Spleen (tissue), 7 donors: ENCODE measurements around the gene FAM72D.
"Not testable (repeated sequence)": the region's sequence is repeated elsewhere in the genome, so short reads cannot be mapped to it uniquely, and the experiment has no call there.

Source experiments
- CTCF ChIP-seq, 11 experiments: fragments of 200-600 bp in 7 of 11; fragments of 450-650 bp in 4 of 11; sonication (generic) in 4 of 11; IDR thresholded peaks in 8 of 11; conservative IDR thresholded peaks in 3 of 11; 1 replicate in 7 of 11; 2 replicates in 4 of 11; pipeline versions ENCODE4 v1.4.0 to v1.8.0; 2016 to 2021; ENCODE audit warnings: antibody characterized with exemption in 11 of 11, inconsistent platforms in 4 of 11, mild to moderate bottlenecking in 1 of 11
- POLR2A ChIP-seq, 3 donors: fragments of 450-650 bp; IDR thresholded peaks; one replicate each; pipeline ENCODE4 v1.5.1; 2017; ENCODE audit warnings: antibody characterized with exemption in 3 of 3, mild to moderate bottlenecking in 1 of 3
- POLR2AphosphoS5 ChIP-seq, 3 donors: sonication (generic); formaldehyde crosslinking; IDR thresholded peaks; one replicate each; pipeline ENCODE4 v1.5.1; 2017; ENCODE audit warnings: antibody characterized with exemption in 3 of 3
- donor health status: DM: no; HTN: no; CAD: no; lungs with moderate emphysema.
- donor health status: DM: no; HTN: no; CAD: no.
- donor health status: DM: no; HTN: no; CAD: no.

- not testable (repeated sequence) for TF ChIP-seq CTCF (IDR thresholded peaks at IDR 0.05 in 8 of 11, conservative IDR thresholded peaks at IDR 0.05 in 3 of 11); POLR2A (IDR thresholded peaks at IDR 0.05); POLR2AphosphoS5 (IDR thresholded peaks at IDR 0.05)
Measured at GRCh38 chr1:145101725-145102124, 6.0 kb downstream of the FAM72D start.
